GM12864 (cell line): ENCODE measurements around the gene CRTAC1.

Experiments used
- DNase-seq: peaks from one replicate; pipeline ENCODE4 v3.0.0-alpha.2; 2011; ENCODE audit warnings: low read depth
- H3K4me3 ChIP-seq: 2 replicates; pipeline ENCODE4 v1.5.1; 2011; ENCODE audit warnings: mild to moderate bottlenecking, low read depth, low read length, control low read depth
- TF ChIP-seq, protein P1 (sequence below): IDR thresholded peaks from 2 replicates; pipeline ENCODE4 v1.5.1; 2011; ENCODE audit warnings: low read depth, mild to moderate bottlenecking, moderate library complexity, low read length, control low read depth, inconsistent platforms; ENCODE audit errors: missing control alignments

The CRTAC1 gene

DNA sequence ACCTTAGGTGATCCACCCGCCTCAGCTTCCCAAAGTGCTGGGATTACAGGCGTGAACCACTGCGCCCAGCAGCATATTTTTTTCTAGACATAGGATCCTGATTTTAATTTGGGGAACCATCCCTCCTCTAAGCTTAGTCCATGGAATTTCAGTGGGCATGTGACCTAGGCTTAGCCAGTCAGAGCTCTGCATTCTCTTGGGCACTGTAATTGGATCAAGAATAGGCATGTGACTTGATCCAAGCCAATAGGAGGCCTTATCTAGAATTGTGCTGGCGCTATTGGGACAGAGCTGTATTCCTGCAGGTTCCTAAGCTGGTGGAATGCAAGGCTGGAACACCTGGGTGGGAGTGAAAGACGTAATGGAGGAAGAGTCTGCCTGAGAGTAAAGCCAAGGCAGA is 36.7 kb upstream of the CRTAC1 start:
- DNase-seq: no peak
- no peak overlapping the region for H3K4me3 ChIP-seq
- TF ChIP-seq, protein P1, sequence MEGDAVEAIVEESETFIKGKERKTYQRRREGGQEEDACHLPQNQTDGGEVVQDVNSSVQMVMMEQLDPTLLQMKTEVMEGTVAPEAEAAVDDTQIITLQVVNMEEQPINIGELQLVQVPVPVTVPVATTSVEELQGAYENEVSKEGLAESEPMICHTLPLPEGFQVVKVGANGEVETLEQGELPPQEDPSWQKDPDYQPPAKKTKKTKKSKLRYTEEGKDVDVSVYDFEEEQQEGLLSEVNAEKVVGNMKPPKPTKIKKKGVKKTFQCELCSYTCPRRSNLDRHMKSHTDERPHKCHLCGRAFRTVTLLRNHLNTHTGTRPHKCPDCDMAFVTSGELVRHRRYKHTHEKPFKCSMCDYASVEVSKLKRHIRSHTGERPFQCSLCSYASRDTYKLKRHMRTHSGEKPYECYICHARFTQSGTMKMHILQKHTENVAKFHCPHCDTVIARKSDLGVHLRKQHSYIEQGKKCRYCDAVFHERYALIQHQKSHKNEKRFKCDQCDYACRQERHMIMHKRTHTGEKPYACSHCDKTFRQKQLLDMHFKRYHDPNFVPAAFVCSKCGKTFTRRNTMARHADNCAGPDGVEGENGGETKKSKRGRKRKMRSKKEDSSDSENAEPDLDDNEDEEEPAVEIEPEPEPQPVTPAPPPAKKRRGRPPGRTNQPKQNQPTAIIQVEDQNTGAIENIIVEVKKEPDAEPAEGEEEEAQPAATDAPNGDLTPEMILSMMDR: no peak

DNA sequence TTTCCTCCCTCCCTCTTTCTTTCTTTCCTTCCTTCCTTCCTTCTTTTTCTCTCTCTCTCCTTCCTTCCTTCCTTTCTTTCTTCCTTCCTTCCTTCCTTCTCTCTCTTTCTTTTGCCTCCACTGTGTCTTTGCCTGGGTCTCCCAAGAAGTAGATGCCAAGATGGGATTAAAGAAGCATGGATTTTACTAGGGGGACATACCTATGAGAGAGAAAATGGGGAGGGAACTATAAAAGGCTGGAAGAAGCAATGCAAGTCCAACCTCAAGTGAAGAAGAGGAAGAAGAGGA is 33.3 kb upstream of the CRTAC1 start:
- no peak overlapping the region for H3K4me3 ChIP-seq
- TF ChIP-seq, protein P1: no peak
- no peak for DNase-seq

DNA sequence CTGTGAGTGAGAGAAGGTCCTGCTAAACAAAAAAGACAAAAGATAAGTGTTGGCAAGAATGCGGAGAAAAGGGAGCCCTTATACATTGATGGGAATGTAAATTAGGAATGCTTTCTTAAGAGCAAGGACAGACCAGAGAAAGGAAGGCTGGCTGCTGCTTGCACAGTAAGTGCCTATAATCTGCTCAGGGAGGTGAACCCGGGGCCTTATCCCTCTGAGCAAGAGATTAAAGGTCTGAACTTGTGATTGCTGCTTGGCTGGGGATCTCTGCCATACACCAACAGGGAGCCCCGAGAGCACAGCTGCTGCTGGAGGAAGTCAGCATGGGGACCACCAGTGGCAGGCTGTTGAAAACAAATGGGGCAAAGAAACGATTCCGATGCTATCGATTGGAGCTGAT is 32.0 kb upstream of the CRTAC1 start:
- DNase-seq: no peak
- TF ChIP-seq, protein P1: no peak
- no peak overlapping the region for H3K4me3 ChIP-seq

DNA sequence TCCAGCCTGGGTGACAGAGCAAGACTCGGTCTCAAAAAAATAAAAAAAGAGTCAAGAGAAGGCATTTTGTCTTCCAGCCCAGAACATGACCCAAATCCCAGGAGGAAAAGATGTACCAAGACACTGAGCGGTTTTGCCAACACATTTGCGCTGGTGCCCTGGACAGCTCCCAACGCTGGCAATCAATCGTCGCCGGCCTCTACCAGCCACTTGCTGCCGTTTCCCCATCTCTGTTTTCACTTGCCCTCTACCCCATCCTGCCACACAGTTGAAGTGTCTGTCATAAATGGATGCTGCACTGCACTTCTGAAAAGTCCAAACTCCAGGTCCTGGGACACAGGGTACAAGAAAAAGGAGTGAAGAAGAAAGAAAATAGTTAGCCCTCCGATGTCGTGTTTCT is 29.7 kb upstream of the CRTAC1 start:
- no peak for DNase-seq
- TF ChIP-seq, protein P1: no peak
- H3K4me3 ChIP-seq: no peak overlapping the region

DNA sequence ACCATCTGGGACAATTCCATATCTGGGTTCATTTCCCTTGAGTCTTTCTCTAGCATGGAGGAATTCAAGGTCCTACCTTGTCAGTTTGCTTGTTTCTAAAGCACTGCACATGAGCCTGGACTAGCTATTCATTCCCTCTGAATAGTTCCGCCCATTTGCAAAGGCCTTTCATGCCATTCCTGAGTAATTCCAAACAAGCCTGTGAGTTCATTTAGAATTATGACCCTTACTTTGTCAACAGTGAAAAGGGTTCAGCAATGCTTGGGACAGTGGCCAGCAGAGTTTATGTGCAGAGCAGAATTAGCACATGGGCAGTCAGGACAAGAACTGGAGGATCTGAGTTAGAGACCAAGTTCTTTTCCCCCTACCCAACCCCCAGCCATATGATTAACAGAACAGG is 27.9 kb upstream of the CRTAC1 start:
- TF ChIP-seq, protein P1: no peak
- H3K4me3 ChIP-seq: no peak overlapping the region
- DNase-seq: no peak

DNA sequence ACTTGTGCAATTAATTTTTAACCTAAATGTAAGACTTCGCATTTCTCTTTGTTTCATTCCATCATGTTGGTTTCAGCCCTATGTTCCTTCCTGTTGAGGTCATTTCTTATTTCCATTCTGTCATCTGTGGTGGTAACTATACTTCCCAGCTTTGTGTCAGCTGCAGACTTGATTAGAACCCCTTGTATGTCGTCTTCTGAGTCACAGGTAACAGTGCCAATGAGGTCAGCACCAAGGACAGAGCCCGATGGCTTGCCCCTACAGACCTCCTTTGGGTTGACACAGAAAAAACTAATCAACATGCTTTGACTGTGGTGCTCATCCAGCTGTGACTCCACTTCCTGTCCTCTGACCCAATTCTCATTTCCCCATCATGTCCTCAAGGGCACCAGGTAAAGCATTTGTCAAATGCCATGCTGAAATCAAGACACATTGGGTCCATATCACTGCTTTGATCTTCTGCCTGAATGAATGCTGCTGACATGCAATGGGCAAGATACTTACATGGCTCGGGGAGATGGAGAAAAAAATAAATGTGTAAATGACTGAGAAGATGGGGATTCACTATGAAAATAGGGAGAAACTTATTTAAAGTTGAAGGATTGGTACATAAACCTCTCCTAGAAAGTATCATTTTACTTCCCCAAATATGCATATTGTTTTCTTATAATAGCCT is 25.6 kb upstream of the CRTAC1 start:
- no peak overlapping the region for H3K4me3 ChIP-seq
- TF ChIP-seq, protein P1: no peak
- no peak for DNase-seq

DNA sequence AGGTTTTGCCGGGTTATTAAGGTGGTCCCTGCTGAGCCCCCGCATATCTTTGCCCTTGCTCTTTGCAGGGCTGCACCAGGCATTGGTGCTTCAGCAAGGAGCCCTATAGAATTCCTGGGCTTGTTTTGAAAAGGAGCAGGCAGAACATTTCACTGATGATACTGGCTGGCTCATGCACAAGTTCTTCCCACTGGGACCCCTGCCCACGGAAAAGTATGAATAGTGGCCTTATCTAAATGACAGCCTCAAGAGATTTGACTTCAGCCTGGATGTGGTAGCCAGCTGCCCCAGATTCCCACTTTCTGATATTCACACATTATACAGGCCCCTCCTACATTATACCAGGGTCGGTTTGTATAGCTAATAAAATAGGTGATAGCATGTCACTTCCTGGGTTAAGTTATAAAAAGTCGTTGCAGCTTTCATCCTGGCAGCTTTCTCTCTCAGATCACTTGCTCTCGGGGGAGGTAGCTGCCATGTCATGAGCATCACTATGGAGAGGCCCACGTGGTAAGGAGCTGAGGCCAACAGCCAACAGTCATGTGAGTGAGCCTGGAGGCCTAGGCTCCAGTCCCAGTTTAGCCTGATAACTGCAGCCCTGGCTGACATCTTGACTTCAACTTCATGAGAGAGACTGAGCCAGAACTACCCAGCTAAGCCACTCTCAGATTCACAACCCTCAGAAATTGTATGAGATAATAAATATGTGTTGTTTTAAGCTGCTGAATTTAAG is 16.8 kb upstream of the CRTAC1 start:
- no peak overlapping the region for H3K4me3 ChIP-seq
- TF ChIP-seq, protein P1: no peak
- no peak for DNase-seq
